Astrocyte (in vitro differentiated cells and primary cell): ENCODE results near the gene NCOA1.

Source experiments
- EZH2 ChIP-seq: IDR thresholded peaks from 2 replicates; pipeline ENCODE4 v1.6.1; 2012; ENCODE audit warnings: mild to moderate bottlenecking, low read length, inconsistent platforms; ENCODE audit not compliant: insufficient read depth
- TF ChIP-seq, protein P1 (sequence below): IDR thresholded peaks from 2 replicates; pipeline ENCODE4 v1.5.1; 2011; ENCODE audit warnings: low read depth, mild to moderate bottlenecking, inconsistent platforms, low read length, moderate library complexity; ENCODE audit not compliant: insufficient read depth

DNA sequence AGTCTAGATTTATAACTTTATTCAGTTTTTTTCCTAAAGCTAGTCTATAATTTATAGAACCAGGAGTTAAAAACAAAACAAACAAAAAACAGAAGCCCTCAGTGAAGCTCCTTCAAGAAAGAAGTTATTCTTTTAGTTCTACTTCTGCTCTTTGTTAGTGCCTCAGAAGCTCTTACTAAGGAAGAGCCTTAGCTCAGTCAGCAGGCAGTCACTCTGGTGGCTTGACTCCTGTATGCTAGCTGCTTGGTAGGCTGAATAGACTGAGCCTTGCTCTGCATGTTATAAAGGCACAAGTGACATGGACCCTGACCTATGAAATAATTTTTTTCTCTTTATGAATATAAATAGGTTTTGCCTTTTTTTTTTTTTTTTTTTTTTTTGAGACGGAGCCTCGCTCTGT, 24.8 kb downstream of the NCOA1 start:
- TF ChIP-seq, protein P1, sequence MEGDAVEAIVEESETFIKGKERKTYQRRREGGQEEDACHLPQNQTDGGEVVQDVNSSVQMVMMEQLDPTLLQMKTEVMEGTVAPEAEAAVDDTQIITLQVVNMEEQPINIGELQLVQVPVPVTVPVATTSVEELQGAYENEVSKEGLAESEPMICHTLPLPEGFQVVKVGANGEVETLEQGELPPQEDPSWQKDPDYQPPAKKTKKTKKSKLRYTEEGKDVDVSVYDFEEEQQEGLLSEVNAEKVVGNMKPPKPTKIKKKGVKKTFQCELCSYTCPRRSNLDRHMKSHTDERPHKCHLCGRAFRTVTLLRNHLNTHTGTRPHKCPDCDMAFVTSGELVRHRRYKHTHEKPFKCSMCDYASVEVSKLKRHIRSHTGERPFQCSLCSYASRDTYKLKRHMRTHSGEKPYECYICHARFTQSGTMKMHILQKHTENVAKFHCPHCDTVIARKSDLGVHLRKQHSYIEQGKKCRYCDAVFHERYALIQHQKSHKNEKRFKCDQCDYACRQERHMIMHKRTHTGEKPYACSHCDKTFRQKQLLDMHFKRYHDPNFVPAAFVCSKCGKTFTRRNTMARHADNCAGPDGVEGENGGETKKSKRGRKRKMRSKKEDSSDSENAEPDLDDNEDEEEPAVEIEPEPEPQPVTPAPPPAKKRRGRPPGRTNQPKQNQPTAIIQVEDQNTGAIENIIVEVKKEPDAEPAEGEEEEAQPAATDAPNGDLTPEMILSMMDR, result no peak
- TF ChIP-seq EZH2, result no peak
